IMR-90 (cell line): ENCODE data around the gene ADRA1B. TPM values are rescaled to one million over a fixed set of nuclear protein-coding genes. Genes with fewer than 3 reads are reported as not detected.

ENCODE experiments used
- ATAC-seq: fragments of 200-7000 bp; cut with Tn5 transposase; 2 replicates; pipeline ENCODE4 v1.9.1; 2020; ENCODE audit warnings: low read depth, mild to moderate bottlenecking, moderate library complexity
- BruUV-seq: library from RNA; stranded (reverse); fragments of 400-500 nt; replicated peaks from 2 replicates; lab custom pipeline; 2021; lab: Mats Ljungman, UMichigan
- CTCF ChIA-PET: fragments of 300-600 bp; formaldehyde crosslinking; extraction: SDS; loops from one replicate; lab custom pipeline; 2021; ENCODE audit warnings: antibody characterized with exemption; lab: Yijun Ruan, JAX
- POLR2A ChIA-PET: fragments of 300-600 bp; sonication (Branson Sonifier 250); formaldehyde crosslinking; loops from one replicate; lab custom pipeline; 2022; ENCODE audit warnings: antibody characterized with exemption; ENCODE audit not compliant: unreplicated experiment; lab: Charles Lee
- DNase-seq: peaks from one replicate; pipeline ENCODE4 v3.0.0; 2013
- H2AFZ ChIP-seq: replicated peaks from 2 replicates; pipeline ENCODE3; 2013; ENCODE audit warnings: low read length, mild to moderate bottlenecking; ENCODE audit not compliant: poor library complexity
- H2AK5ac ChIP-seq: 2 replicates; pipeline ENCODE4 v1.6.1; 2013; ENCODE audit warnings: low read depth, low read length, inconsistent platforms
- H2AK9ac ChIP-seq: replicated peaks from 2 replicates; pipeline ENCODE3; 2013; ENCODE audit warnings: mild to moderate bottlenecking, low read depth, low read length, moderate library complexity; ENCODE audit not compliant: poor library complexity
- H2BK120ac ChIP-seq: 2 replicates; pipeline ENCODE4 v1.6.1; 2013; ENCODE audit warnings: low read depth, low read length, inconsistent platforms
- H2BK15ac ChIP-seq: 3 replicates; pipeline ENCODE4 v1.6.1; 2013; ENCODE audit warnings: low read depth, low read length, inconsistent platforms
- H2BK20ac ChIP-seq: 2 replicates; pipeline ENCODE4 v1.6.1; 2013; ENCODE audit warnings: low read depth, mild to moderate bottlenecking, inconsistent platforms, low read length, moderate library complexity
- H2BK5ac ChIP-seq: 2 replicates; pipeline ENCODE4 v1.6.1; 2013; ENCODE audit warnings: mild to moderate bottlenecking, low read depth, low read length, inconsistent platforms; ENCODE audit not compliant: poor library complexity, severe bottlenecking
- H3K14ac ChIP-seq: replicated peaks from 2 replicates; pipeline ENCODE4 v1.6.1; 2013; ENCODE audit warnings: low read depth, low read length, inconsistent platforms
- H3K18ac ChIP-seq: 2 replicates; pipeline ENCODE4 v1.6.1; 2013; ENCODE audit warnings: low read depth, low read length, control low read depth
- H3K23ac ChIP-seq: 2 replicates; pipeline ENCODE4 v1.6.1; 2013; ENCODE audit warnings: low read depth, low read length, inconsistent platforms
- H3K27ac ChIP-seq: 2 replicates; pipeline ENCODE4 v1.5.1; 2013; ENCODE audit warnings: mild to moderate bottlenecking, control low read depth, low read length; ENCODE audit not compliant: insufficient read depth
- H3K27me3 ChIP-seq: 2 replicates; pipeline ENCODE4 v1.6.1; 2013; ENCODE audit warnings: low read length; ENCODE audit not compliant: control insufficient read depth, insufficient read depth
- H3K36me3 ChIP-seq: 2 replicates; pipeline ENCODE4 v1.6.1; 2013; ENCODE audit warnings: low read length, mixed read lengths; ENCODE audit not compliant: control insufficient read depth, insufficient read depth
- H3K4ac ChIP-seq: 2 replicates; pipeline ENCODE4 v1.6.1; 2013; ENCODE audit warnings: low read depth, low read length, inconsistent platforms
- H3K4me1 ChIP-seq: 2 replicates; pipeline ENCODE4 v1.6.1; 2013; ENCODE audit warnings: low read length, mixed read lengths; ENCODE audit not compliant: control insufficient read depth, insufficient read depth
- H3K4me2 ChIP-seq: 2 replicates; pipeline ENCODE4 v1.6.1; 2013; ENCODE audit warnings: low read depth, mild to moderate bottlenecking, control low read depth, low read length, moderate library complexity
- H3K4me3 ChIP-seq: 2 replicates; pipeline ENCODE4 v1.5.1; 2013; ENCODE audit warnings: low read depth, mild to moderate bottlenecking, control low read depth, low read length, moderate library complexity; ENCODE audit not compliant: insufficient read depth
- H3K56ac ChIP-seq: 2 replicates; pipeline ENCODE4 v1.6.1; 2013; ENCODE audit warnings: low read length, inconsistent platforms; ENCODE audit not compliant: insufficient read depth; ENCODE audit errors: extremely low read depth
- H3K79me1 ChIP-seq, 2 experiments: 2 replicates each; pipeline ENCODE4 v1.6.1; 2013; ENCODE audit warnings: low read length in 2 of 2, inconsistent platforms in 1 of 2, low read depth in 1 of 2
- H3K9ac ChIP-seq: 2 replicates; pipeline ENCODE4 v1.6.1; 2013; ENCODE audit warnings: low read depth, low read length, control low read depth
- H3K9me1 ChIP-seq: 2 replicates; pipeline ENCODE4 v1.6.1; 2013; ENCODE audit warnings: low read length, inconsistent platforms; ENCODE audit not compliant: insufficient read depth
- H3K9me3 ChIP-seq: 2 replicates; pipeline ENCODE4 v1.6.1; 2013; ENCODE audit warnings: low read length; ENCODE audit not compliant: control insufficient read depth, insufficient read depth
- H4K20me1 ChIP-seq: 2 replicates; pipeline ENCODE4 v1.6.1; 2013; ENCODE audit warnings: low read length, inconsistent platforms; ENCODE audit not compliant: insufficient read depth
- H4K5ac ChIP-seq: 2 replicates; pipeline ENCODE4 v1.6.1; 2013; ENCODE audit warnings: mild to moderate bottlenecking, low read depth, low read length, control low read depth
- H4K8ac ChIP-seq, 2 experiments: 2 replicates each; pipeline ENCODE4 v1.6.1; 2013; ENCODE audit warnings: low read depth in 2 of 2, low read length in 2 of 2, control low read depth in 1 of 2, inconsistent platforms in 1 of 2
- H4K91ac ChIP-seq: 2 replicates; pipeline ENCODE4 v1.6.1; 2013; ENCODE audit warnings: low read depth, low read length, inconsistent platforms; ENCODE audit not compliant: insufficient read depth
- BHLHE40 ChIP-seq: fragments of 150-350 bp; IDR thresholded peaks from 2 replicates; pipeline ENCODE4 v1.6.1; 2016; ENCODE audit warnings: mild to moderate bottlenecking, low read depth, low read length
- WGBS, 2 experiments: methylation state at CpG; one replicate each; pipeline versions ENCODE4 v1.1.5 to v1.1.7; 2013; ENCODE audit warnings: missing lambda C conversion rate in 2 of 2; ENCODE audit not compliant: insufficient read length in 1 of 2; ENCODE audit errors: extremely low coverage in 2 of 2; 5-methylcytosine and 5-hydroxymethylcytosine counted together
- dilution Hi-C: fragments of 300-500 bp; cut with HindIII; formaldehyde crosslinking; loops from one replicate; pipeline ENCODE4 v1.14.3; 2018; ENCODE audit warnings: low sequenced_read_pairs; ENCODE audit not compliant: unreplicated experiment
- in situ Hi-C: fragments of 300-500 bp; cut with MboI; formaldehyde crosslinking; loops from 3 replicates; pipeline ENCODE4 v1.14.3; 2019; ENCODE audit warnings: low sequenced_read_pairs, inconsistent platforms, mixed read lengths
- intact Hi-C: fragments of 100-400 bp; cut with micrococcal nuclease; formaldehyde crosslinking; loops from 2 replicates; pipeline ENCODE4 v1.10.0; 2022
- polyA plus RNA-seq, 3 experiments: library from polyadenylated mRNA; depleted of rRNA; stranded (reverse); fragments of >200 nt; gene quantifications; 2 replicates each; pipeline ENCODE4 v1.2.3, GENCODE V29; 2012; ENCODE audit warnings: low replicate concordance in 1 of 3
- total RNA-seq: library from RNA; depleted of rRNA; stranded (reverse); fragments of >200 nt; gene quantifications from 2 replicates; pipeline ENCODE4 v1.2.3, GENCODE V29; 2012

Gene ADRA1B
- total and polyA plus RNA-seq, 2 of the 4 experiments (the other 2 are of a cell fraction): 0.18 to 1.5 TPM

DNA sequence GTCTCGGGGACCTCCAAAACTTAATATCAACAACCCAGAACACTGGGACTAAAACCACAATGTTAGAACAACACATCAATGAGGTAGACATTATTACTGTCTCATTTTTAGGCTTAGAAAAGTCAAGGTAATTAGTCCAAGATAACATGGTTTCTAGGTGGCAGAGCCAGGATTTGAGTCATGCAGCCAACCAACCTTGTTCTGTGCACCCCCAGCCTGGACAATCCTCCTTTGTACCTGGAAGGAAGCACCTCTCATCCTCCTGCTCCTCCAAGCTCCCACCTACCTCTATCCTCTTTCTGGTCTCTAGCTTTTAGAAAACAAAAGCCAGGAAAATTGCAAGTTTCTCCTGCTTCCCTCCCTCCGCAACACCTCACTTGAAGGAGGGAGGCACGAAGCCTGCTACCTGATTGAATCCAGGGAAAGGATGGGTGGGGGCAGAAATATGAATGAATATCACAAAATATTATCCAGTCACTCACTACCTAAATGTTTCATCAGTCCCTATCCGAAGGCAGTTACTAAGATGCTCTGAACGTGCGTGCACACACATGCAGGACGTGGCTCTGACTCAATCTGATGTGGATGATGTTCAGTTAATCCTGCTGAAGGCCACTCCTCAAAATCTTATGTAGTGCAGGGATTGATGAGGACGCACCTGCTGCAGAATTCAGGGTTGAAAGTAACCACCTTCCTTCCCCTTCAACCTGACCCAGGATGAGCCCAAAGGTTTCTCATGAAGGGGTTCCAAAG lies 66.3 kb downstream of the ADRA1B start:
- no peak overlapping the region for H3K9ac ChIP-seq
- H2AK5ac ChIP-seq: peak overlapping the region; percentile 48; the same call in 1 of the 2 replicates
- no peak overlapping the region for H3K4me3 ChIP-seq
- no peak overlapping the region for H3K4me2 ChIP-seq
- H4K8ac ChIP-seq: 0 out of 4 replicates have a peak overlapping the region, but pooled peaks of 1 of the 2 experiments have one; percentile 6
- no peak overlapping the region; the same call in 1 of the 2 replicates for H3K18ac ChIP-seq
- no peak overlapping the region for H2BK5ac ChIP-seq
- peak overlapping the region; percentile 40 for H2AFZ ChIP-seq
- ChIA-PET CTCF (no interaction called here), POLR2A (no interaction called here)
- WGBS, 2 experiments: no CpG with 5 or more reads among the region's 8 CpGs
- H3K4me1 ChIP-seq: peaks cover 5% of the 10 kb centered on the region; the same call in 1 of the 2 replicates
- no peaks in the 10 kb centered on the region for H4K20me1 ChIP-seq
- no peak for ATAC-seq
- no peak overlapping the region for H3K56ac ChIP-seq
- H3K9me1 ChIP-seq: peaks cover 8% of the 10 kb centered on the region
- dilution Hi-C loops: no loop called here
- H3K27me3 ChIP-seq: peaks cover 4% of the 10 kb centered on the region
- in situ Hi-C loops: loop anchor here (10.0 kb wide), 1 partner anchor 698 kb away; no protein-coding TSS in a partner anchor
- H4K91ac ChIP-seq: peak overlapping the region; percentile 28; the same call in 1 of the 2 replicates
- DNase-seq: no peak
- H2AK9ac ChIP-seq: no peak overlapping the region
- H3K4ac ChIP-seq: peak overlapping the region; percentile 24; the same call in 1 of the 2 replicates
- 0 out of 3 replicates have a peak overlapping the region, but pooled peaks have one; percentile 19 for H2BK15ac ChIP-seq
- H3K14ac ChIP-seq: peak overlapping the region; percentile 5; the same call in 1 of the 2 replicates
- no peaks in the 10 kb centered on the region for H3K79me1 ChIP-seq
- H3K27ac ChIP-seq: no peak overlapping the region
- no peaks in the 10 kb centered on the region for H3K36me3 ChIP-seq
- peak overlapping the region; percentile 61; the same call in 1 of the 2 replicates for H2BK120ac ChIP-seq
- BruUV-seq: no TSS peak
- no peak overlapping the region for H3K23ac ChIP-seq
- peak overlapping the region; percentile 60 for H2BK20ac ChIP-seq
- intact Hi-C loops: loop anchor here (5.0 kb wide), 1 partner anchor 400 kb away; no protein-coding TSS in a partner anchor
- H3K9me3 ChIP-seq: no peaks in the 10 kb centered on the region
- TF ChIP-seq BHLHE40: no peak
- no peak overlapping the region for H4K5ac ChIP-seq
